Stimulated activated CD8-positive, alpha-beta memory T cell treated with anti-CD3 and anti-CD28 coated beads, Interleukin-4, amount 100 ng/mL, for 4 hours (primary cell): ENCODE data around the gene SPG11.
A peak's percentile ranks its signal among the peaks of the same experiment; 100 is the strongest.
"Not testable (repeated sequence)": the region's sequence is repeated elsewhere in the genome, so short reads cannot be mapped to it uniquely, and the experiment has no call there.

ENCODE experiments used
- DNase-seq, 2 donors: peaks; one replicate each; pipeline ENCODE4 v3.0.0-alpha.2; 2020; ENCODE audit warnings: low read depth in 2 of 2, low spot score in 1 of 2

SPG11 gene

DNA sequence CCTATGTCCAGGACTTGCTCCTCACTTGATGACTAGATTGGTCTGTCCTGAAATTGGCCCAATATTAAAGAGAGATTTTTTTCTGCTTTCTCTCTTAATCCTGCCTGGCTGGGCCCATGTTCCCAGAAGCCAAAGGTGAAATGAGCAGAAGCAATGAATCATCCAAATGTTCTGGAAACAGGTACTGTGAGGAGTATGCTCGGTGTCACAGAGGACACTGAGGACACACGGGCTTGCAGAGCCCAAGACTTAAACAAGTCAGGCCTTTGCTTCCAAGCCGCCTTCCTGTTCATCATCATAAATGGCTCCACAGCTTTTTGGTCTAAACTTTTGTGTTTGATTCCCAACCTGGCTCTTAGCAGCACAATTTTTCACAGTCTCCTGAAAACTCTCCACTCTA, 95.1 kb downstream of the SPG11 start:
- no peak for DNase-seq

- no peak for DNase-seq
Observed at GRCh38 chr15:44566155-44566540, 97.3 kb downstream of the SPG11 start.

GRCh38 chr15:44565387-44566154, 97.9 kb downstream of the SPG11 start:
- DNase-seq = no peak

DNA sequence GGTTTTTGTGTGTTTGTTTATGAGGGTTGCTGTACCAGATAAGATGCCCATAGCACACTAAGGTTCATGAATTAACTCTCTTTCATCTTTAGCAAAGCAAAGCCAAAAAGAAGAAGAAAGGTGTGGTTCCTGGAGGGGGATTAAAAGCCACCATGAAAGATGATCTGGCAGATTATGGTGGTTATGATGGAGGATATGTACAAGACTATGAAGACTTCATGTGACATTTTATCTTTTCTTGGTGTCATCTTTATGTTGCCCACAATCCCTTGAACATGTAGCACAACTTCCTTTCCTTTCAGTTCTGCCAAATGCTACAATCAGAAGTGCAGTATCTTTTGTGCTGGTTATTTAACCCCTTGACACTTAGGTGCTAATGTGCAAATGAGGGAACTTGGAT, 102.5 kb downstream of the SPG11 start:
- DNase-seq = not testable (repeated sequence)

- no peak for DNase-seq
Observed at GRCh38 chr15:44554934-44555723, 108.3 kb downstream of the SPG11 start.

DNA sequence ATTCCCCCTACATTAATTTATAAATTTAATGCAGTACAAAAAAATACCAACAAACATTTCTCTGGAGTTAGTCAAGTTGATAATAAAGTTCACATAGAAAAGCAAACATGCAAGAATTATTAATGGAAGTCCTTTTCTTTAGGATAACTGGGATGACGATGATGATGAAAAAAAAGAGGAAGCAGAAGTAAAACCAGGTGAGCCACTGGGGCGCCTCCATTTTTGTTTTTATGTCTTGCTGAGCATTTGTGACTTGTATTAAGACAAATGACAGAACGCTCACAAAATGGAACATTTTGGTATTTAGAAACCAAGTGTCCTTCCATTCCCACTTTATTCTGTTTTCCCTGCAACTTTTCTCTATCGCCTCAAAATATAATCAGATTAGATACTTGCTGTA, 112.7 kb downstream of the SPG11 start:
- DNase-seq = no peak

DNA sequence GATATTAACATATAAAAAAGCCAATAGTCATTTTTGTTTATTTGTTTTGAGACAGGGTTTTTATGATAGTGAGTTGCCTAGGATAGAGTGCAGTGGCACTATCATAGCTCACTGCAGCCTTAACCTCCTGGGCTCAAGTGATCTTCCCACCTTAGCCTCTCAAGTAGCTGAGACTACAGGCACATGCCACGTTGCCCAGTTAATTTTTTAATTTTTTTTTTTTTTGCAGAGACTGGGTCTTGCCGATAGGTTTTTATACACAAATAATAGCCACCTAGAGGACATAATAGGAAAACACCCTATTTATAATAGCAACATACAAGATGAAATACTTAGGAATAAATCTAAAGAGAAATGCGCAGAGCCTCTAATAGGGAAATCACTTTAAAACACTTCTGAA, 113.2 kb downstream of the SPG11 start:
- DNase-seq = no peak

DNA sequence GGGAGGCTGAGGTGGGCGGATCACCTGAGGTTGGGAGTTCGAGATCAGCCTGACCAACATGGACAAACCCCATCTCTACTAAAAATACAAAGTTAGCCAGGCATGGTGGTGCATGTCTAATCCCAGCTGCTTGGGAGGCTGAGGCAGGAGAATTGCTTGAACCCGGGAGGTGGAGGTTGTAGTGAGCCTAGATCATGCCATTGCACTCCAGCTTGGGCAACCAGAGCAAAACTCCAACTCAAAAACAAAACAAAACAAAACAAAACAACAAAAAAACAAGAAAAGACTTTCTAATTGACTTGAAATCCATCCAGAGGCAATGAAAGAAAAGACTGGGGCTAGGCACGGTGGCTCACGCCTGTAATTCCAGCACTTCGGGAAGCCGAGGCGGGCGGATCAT, 114.3 kb downstream of the SPG11 start:
- not testable (repeated sequence) for DNase-seq

- DNase-seq = no peak
Observed at GRCh38 chr15:44545913-44546802, 117.3 kb downstream of the SPG11 start.

GRCh38 chr15:44544745-44545144, 118.7 kb downstream of the SPG11 start:
- not testable (repeated sequence) for DNase-seq

DNA sequence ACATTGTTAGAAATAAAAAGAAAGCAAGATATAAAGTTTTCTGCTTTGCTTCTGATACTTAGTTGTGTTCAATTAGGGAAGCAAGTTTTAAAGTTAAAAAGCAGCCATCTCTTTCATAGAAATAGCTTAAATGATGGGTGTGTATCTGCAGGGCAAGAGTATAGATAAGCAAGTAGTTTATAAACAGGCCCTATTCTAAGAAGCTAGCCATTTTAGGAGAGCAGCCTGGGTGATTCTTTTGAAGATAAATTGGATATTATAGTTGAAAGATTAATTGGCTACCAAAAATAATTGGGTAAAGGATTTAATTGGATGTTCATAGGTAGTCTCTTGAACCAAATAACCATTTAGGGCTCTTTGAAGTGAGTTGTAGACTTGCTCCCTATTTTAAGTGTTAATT, 120.9 kb downstream of the SPG11 start:
- no peak for DNase-seq

GRCh38 chr15:44541282-44541958, 122.0 kb downstream of the SPG11 start:
- no peak for DNase-seq

DNA sequence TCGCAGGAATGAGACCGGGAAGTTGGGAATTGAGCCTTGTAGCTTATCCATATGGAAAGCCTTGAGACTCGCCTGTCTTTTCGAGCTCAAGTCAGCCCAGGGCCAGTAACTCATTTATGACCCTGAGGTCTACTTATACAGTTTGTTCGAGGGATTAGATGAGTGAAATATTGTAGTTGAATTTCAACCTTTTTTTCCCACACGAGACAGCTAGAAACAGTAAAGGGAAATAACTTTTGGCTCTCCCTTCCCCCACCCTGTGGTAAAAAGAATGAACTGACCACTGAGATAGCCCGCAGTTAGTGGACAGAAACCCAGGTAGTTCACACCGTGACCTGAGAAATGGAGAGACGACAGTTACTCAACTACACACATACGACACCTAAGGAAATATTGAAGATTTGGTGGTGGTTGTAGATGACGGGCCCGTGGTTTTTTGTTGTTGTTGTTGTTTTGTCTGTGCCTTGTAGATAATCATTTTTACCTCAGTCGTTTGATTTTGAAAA, 125.7 kb downstream of the SPG11 start:
- DNase-seq = no peak

DNA sequence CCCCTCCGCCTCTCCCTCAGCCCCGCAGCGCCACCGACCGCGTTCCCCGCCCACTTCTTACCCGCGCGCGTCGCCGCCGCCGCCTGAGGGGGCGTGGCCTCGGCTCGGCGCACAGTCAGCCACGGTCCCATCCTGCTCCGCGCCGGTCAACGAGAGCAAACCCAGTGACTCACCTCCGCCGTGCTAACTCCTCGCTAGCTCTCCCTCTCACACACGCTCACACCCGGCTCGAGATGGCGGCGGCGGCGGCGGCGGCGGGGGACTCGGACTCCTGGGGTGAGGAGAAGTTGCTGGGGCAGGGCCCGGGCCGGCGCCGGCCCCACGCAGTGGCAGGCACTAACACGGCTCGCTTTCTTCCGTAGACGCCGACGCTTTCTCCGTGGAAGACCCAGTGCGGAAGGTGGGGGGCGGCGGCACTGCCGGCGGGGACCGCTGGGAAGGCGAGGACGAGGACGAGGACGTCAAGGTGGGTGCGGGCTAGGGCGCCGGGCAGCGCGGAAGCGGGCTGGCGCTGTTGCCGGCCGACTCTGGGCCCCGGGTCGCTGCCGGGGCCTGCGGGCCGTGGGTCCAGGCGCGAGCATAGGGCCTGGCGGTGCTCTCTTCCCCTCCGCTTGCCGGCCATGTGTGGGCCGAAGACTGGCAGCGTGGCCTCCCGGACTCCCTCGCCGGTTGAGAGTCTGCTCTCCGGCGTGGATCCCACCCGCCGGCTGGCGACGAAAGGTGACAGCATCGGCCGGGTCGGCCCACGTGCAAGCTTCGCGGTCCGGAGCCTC, 126.3 kb downstream of the SPG11 start, which contains the start of gene EIF3J:
EIF3J (plus strand) TSS at position 186 of the 773 bp plus-strand sequence; CDS start at position 234, 48 bp downstream.
- DNase-seq = peak; percentile 84 to 91

DNA sequence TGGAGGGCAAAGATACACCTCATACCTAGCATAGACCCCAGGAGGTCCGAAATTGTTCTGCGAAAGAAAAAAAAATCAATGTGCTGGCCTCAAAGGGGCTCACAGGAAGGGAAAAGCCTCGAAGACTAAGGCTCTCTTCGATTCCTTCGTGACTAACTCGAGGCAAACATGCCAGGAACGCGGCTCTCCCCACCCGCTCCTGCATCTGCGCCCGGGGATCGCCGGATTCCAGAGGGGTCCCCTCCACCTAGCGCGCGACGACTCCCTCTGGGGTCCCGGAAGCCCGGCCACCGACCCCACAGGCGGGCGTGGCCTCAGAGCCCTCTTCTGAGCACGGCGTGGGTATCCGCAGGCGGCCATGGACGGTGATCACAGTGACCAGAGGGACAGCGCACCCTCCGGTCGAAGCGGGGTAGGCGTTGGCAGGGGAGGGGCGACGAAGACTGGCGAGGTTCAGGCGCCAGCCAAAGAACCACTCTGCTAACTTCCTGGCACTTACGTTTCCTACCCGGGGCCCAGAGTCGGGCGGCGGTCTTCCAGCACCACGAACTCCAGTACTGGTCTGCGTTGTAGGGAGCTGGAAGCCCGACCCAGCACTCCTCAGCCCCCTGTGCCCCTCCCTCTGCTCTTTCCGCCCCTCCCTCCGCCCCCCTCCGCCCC, 127.0 kb downstream of the SPG11 start:
- DNase-seq = no peak

DNA sequence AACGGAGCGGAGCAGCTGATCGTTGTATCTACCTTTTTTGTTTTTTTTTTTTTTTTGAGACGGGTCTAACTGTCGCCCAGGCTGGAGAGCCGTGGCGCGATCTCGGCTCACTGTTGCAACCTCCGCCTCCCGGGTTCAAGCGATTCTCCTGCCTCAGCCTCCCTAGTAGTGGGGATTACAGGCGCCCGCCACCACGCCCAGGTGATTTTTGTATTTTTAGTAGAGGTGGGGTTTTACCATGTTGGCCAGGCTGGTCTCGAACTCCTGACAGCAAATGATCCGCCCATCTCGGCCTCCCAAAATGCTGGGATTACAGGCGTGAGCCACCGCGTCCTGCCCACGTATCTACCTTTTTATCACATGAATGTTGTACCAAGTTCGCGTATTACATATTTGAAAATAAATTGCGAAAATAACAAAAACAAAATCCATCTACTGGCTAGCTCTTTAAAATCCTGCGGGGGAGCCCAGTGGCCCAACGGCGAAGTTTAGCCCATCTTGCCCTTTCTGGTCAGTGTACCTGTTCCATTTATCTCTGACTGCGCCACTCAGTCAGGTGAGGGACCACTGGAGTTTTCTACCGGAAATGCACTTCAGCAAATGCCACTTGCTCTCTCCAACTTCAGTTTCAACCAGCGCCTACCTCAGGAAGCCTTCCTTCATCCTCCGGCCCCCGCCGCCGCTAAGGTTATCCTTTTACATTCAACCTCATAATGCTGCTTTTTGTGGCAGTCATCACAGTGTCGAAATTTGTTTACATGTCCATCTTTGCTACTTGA, 127.8 kb downstream of the SPG11 start:
- DNase-seq = no peak

GRCh38 chr15:44535092-44535491, 128.4 kb downstream of the SPG11 start:
- no peak for DNase-seq

DNA sequence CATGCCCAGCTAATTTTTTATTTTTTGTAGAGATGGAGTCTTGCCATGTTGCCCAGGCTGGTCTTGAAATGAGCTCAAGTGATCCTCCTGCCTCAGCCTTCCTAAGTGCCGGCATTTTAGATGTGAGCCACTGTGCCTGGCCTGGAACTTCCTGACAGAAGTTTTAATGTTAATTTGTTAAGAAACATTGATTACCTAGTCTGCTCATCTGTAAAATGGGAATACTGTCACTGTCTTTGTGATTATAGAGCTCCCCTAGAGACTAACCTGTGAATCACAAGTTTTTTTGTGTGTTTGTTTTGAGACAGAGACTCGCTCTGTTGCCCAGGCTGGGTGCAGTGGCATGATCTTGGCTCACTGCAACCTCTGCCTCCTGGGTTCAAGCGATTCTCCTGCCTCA, 130.8 kb downstream of the SPG11 start:
- no peak for DNase-seq

DNA sequence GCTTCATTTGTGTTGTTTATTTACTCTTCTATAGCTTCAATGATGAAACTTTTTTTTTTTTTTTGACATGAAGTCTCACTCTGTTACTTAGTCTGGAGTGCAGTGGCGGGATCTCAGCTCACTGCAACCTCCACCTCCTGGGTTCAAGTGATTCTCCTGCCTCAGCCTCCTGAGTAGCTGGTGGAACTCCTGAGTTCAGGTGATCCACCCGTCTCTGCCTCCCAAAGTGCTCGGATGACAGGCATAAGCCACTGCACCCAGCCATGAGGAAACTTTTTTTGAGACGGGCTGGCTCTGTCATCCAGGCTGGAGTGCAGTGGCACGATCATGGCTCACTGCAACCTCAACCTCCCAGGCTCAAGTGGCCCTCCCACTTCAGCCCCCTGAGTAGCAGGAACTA, 131.2 kb downstream of the SPG11 start:
- DNase-seq = not testable (repeated sequence)
